NCI-H2196 (cell line): Measurements from ENCODE around the gene JMJD6.
"Not testable (repeated sequence)": the region's sequence is repeated elsewhere in the genome, so short reads cannot be mapped to it uniquely, and the experiment has no call there.

ENCODE experiments used
- DNase-seq: peaks from one replicate; lab custom pipeline; 2025; ENCODE audit not compliant: unreplicated experiment; lab: John Stamatoyannopoulos, UW

Gene JMJD6

DNA sequence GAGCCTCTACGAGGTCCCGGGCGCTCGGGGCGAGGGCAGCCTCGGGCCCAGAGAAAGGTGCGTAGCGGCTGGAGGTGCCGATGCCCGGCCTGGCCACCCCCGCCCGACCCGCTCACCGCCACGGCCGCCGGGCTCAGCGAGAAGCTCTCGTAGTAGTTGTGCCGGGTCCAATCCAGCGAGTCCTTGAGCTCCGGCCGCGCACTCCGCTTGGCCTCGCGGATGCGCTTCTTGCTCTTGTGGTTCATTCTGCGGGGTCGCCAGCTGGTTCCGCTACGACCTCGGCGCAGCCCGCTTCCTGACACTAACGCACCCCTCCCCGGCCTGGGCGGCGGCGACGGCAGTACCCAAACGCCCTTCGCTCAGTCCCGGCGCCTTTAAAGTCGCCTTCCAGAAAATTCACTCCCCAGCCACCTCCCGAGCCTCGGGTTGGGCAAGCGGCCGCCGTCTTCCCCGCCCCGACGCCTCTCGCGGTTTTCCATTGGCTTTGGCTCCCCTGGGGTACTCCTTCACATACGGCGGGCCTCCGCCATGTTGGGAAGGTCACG is at the start of gene JMJD6:
Gene JMJD6 (minus strand): TSS at position 376 of the 545 bp plus-strand sequence. CDS start 131 bp downstream, at position 245.
- DNase-seq = peak; percentile 98

DNA sequence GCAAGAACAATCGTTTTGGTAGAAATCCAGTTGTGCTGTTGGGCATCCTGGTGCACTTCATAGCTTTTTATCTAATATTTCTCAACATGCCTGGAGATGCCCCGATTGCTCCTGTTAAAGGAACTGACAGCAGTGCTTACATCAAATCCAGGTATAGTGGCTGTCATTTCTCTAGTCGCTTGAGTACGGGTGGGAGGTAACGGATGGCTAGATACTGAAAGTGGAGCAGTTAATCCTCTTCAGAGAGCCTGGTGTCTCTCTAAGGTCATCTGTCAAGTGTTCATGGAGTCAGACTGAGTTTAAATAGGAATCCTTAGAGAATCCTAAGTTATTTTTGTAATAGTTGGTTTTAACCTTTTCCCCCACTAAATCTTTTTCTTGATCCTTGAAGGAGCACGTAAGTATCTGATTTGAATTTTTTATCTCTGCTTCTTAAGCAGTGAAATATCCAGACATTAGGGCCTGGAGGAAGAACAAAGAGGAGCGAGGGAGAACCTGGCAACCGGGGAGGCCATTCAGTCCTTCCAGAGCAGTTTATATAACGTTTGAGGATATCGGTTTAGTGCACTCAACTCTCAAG is 48.7 kb upstream of the JMJD6 start:
- no peak for DNase-seq

DNA sequence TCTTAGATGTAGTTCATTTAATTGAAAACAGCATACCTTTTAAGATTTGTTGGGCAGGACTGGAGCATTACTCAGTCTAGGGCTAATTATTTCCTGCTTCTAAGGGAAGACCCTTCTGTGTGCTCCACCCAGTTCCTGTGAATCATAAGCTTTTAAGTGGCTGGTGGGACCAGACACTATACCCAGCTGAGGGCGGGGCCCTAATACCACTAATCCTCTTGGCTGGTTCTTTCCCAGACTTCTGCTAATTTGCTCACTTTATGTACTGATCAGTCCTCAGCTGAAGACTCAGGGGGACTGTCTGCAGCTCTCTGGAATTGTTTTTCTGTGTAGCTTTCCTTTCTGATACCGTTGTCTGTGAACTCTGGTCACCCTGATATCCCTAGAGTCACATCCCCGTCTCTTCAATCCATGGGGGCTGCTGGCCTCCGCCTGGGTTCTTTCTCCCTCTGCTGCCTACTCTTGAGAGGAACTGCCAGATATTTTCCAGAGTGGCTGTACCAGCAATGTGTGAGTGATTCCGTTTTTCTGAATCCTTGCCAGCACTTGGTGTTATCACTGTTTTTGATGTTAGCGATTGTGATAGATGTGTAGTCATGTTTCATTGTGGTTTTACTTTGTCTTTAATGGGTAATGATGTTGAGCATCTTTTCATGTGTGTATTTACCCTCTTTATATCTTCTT is 46.6 kb upstream of the JMJD6 start:
- DNase-seq = peak; percentile 65

DNA sequence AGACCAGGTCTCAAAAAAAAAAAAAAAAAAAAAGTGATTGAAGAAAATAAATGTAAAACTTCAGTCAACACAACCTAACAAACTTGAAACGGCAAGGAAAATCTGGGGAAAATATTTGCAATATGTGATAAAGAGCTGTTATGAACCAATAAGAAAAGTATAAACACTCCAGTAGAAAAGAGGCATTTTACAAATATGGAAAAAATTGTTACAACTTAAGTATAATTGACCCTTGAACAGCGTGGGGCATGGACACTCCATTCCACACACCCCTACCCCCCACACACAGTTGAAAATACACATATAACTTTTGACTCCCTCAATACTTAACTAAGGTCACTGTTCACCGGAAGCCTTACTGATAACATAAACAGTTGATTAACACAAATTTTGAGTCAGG is 32.2 kb upstream of the JMJD6 start:
- no peak for DNase-seq

DNA sequence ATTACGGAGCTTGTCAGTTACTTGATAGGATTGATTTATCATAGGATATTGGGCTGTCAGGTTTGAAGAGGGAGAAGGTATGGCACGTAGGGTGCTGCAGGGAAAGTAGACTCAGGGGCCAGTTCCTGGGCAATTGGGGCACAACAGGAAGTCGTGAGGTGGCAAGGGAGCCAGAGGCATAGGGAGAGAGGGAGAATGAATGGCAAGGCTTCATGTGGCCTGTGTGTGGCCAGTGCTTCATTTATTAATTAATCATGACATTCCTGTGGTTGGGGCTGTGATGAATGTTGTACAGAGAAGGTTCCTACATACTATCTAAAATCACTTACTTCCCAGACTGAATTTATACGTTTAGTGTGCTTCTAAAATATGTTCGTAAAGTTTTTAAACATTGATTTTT is 30.9 kb upstream of the JMJD6 start:
- DNase-seq = no peak

DNA sequence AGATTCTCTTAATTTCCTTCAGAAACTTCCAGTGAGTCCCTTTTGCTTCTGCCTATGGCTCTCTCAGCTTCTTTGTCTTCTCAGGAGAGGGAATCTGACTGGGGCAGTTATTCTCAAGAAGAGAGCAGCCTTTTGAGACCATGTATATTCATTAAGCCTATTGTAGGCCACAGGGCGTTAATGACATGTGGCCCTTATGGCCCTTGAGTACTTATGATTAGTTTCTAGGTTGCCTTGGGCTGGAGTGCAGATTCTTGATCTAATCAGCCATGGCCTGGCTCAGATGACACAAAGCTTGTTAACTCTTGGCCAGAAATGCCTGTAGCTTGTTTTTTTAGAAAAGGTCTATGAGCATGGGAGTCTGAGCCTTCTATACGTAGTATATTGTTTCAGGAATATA is 28.9 kb upstream of the JMJD6 start:
- no peak for DNase-seq

DNA sequence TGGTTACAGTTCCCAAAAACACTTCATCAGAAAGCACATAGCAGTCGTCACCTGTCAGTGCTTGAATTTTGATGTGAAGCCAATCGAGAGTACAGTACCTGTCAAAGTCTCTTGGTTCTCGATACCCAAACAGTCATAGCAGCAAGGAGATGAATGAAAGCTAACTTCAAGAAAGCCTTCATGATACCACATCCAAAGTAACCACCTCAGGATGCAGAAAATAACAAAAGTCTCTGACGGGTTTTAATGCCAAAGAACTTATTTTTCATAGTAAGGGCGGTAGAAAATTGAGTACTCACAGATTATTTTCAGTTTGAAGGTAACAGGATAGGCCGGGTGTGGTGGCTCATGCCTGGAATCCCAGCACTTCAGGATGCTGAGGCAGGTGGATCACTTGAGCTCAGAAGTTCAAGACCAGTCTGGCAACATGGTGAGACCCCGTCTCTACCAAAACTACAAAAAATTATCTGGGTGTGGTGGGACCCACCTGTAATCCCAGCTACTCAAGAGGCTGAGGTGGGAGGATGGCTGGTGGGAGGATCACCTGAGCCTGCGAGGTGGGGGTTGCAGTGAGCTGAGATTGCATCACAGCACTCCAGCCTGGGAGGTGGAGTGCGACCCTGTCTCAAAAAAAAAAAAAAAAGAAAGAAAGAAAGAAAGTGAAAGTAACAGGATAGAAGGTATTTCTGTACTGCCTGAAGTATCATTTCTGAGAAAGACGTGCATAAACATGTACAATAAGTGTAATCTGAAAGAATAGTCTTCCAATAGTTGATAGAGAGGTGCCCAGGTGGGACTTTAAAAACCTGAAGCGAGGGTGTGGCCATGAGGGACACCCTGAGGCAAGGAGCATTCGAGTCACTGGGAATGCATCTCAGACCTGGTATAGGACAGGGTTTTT is 26.9 kb upstream of the JMJD6 start:
- no peak for DNase-seq

DNA sequence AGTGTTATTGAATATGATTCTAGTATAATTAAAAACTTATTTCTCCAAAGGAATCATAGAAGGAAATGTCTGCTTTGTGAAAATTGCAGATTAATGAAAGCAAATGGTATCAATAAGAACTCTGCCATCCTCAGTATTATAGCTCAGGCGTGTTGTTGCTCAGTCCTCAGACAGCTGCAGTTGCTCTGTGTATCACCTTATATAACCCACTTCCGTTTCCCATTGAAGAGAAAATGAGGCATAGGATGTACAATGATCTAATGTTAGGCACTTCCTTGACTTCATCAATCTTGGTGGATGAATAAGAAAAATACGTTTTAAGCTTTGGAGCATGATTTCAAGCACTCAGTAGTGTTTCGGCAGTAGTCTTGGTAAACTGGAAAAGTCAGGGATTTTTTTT is 25.6 kb upstream of the JMJD6 start:
- DNase-seq = no peak

DNA sequence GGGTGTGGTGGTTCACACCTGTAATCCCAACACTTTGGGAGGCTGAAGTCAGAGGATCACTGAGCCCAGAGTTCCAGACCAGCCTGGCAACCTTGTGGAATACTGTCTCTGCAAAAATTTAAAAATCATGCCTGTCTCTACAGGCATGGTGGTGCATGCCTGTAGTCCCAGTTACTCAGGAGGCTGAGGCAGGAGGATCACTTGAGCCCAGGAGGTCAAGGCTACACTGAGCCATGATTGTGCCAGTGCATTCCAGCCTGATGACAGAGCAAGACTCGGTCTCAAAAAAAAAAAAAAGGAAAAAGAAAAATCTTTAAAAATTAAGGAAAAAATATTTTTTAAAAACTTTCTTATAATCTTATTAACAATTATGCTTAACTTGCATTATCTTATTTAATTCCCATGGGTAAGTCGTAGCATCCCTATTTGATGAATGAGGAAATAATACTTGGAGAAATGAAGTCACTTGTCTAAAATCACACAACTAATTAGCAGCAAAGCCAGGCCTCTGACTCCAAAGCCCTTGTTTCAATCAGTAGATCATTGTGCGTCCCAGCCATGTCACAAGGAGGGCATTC is 25.1 kb upstream of the JMJD6 start:
- no peak for DNase-seq

DNA sequence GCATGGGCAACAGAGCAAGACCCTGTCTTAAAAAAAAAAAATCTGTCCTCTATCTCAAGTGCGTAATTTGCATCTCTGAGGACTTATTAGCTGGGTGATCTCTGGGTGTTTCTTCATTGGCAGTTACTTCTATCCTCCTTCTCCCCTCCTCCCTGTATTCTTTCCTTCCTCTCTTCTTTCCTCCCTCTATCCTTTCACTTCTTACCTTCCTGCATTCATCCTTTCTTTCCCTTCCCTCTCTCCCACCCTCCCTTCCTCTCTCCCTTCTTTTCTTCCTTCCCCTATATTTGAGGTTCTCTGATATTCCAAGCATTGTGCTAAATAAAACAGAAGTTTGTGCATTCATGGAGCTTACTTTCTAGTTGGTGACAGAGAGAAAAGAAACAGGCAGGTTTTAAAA is 22.3 kb upstream of the JMJD6 start:
- DNase-seq = no peak

DNA sequence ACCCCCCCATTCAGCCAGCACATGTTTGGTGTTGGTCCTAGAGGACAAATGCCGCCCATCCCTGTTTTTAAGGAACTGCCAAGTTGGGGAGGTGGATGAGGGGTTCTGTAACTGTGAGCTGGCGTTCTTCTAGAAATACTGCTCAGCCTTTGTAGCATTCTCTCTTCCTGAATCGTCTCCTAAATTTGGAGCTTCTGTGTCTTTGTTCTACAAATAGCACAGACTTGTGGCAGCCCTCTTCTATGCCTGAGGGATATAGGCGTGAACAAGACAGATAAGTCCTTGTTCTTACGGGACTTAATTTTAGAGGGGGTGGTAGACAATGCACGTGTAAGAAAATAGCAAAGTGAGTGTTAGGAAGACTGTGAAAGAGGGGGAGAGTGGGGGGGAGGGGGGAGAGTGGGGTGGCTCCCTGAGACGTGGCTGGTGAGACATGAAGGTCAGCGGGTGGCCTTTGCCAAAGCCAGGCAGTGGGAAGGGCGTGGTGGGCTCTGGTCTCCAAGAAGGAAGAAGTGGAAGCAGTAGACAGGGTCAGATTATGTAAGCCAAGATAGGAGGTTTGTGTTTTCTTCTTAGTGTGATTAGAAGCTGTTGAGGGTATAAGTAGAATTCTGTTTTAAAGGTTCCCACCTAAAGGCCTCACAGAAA is 21.4 kb upstream of the JMJD6 start:
- no peak for DNase-seq

DNA sequence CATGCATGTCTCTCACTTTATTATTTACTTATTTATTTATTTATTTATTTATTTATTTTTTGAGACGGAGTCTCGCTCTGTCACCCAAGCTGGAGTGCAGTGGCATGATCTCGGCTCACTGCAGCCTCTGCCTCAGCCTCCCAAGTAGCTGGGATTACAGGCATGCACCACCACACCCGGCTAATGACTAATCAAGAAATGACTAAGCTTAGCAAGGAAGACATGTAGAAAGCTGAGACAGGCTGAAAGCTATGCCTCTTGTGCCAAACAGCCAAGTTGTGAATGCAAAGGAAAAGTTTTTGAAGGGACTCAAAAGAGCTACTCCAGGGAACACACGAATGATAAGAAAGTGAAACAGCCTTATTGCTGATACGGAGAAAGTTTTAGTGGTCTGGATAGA is 19.4 kb upstream of the JMJD6 start:
- not testable (repeated sequence) for DNase-seq

DNA sequence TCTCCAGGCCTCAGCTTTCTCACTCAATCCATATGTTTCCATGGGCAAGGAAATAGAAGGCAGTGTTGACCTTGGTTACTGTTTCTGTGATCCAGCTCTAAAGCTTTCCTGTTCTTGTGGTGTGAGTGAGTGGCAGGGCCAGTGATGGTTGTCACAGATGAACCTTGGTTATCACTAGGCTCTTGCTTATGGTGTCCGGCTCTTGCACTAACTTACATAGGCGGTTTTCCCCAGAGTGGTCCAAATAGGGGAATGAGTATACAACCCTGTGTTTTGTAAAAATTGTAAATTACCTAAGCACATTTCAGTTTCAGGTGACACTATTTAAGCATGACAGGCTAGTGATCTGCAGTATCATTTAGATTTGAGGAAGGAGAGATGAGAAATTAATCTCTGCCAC is 18.3 kb upstream of the JMJD6 start:
- DNase-seq = no peak

DNA sequence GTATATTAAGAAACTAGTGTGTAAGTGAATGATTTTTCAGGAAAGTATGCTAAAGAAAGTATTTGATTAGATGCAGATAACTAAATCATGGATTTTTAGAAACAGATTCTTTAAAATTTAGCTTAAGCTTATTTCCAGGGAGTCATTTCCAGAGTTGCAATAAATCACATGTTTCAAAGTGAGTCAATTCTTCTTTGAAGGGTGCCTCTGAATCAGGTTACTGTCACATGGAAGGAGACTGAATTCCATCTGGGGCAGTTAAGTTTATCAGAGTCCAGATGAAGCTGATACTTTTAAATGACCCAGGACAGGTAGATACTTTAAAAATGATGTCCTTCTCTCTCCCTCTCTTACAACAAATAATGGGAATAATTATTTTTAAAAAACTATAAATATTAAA is 16.6 kb upstream of the JMJD6 start:
- no peak for DNase-seq

DNA sequence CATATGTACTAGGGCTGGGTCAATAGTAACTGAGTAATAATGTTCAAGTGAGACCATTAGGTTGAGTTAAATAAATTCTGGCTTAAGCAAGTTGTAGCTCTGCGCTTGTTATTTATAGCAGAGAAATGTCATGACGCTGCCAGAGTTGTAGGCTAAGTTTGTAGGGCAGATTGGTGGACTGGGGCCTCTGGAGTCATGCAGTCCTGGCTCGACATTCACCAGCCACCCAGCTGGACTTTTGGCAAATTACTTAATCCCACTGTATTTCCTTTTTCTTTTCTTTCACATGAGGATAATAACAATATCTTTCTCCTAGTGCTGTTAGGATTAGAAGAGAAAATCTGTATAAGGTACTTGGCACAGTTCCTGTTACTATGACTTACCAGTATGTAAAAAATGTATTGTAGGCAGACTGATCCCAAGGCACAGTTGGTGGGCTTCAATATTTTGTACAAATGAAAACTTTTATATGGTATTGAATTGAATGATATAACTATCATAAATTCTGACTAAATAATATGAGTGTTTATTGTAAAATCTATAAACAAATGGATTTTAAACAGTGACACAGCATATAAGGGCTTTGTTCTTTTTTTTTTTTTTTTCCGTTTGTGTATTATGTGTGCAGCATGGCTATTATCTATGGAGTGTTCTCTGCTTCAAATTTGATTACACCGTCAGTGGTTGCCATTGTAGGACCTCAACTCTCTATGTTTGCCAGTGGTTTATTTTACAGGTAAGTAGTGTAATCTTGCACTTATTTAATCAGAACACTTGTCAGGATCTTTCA is 14.1 kb upstream of the JMJD6 start:
- no peak for DNase-seq

DNA sequence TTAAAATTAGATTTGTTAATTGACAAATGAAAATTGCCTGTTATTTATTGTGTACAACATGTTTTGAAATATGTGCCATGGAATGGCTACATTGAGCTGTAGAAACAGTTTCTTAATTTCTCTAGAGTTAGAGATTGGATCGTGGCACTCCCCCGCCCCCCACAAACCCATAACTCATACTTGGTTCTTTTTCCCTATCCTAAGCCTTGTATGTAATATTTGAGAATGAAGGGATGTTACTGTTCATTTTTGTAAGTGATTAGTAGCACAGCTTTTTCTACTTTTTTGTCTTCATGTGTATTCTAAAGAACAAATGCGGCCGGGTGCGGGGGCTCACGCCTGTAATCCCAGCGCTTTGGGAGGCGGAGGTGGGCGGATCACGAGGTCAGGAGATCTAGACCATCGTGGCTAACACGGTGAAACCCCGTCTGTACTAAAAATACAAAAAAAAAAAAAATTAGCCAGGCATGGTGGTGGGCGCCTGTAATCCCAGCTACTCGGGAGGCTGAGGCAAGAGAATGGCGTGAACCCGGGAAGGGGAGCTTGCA is 13.2 kb upstream of the JMJD6 start:
- not testable (repeated sequence) for DNase-seq

DNA sequence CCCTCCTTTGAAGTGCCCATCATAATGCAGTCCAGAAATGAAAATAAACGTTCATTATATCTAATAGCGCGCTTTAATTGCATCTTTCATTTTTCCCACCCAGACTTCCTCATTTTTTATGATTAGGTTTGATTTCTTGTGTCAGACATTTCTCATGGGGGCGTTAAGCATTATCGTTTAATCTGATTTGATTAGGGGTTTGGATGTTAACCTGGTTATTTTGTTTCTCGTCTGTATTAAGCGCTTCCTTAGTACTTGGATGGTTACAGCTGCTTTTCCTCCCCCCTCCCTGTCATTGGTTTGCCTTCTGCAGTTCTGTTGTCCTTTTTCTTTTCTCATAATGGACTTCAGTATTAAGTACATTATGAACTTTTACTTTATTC is 12.1 kb upstream of the JMJD6 start:
- DNase-seq = no peak

DNA sequence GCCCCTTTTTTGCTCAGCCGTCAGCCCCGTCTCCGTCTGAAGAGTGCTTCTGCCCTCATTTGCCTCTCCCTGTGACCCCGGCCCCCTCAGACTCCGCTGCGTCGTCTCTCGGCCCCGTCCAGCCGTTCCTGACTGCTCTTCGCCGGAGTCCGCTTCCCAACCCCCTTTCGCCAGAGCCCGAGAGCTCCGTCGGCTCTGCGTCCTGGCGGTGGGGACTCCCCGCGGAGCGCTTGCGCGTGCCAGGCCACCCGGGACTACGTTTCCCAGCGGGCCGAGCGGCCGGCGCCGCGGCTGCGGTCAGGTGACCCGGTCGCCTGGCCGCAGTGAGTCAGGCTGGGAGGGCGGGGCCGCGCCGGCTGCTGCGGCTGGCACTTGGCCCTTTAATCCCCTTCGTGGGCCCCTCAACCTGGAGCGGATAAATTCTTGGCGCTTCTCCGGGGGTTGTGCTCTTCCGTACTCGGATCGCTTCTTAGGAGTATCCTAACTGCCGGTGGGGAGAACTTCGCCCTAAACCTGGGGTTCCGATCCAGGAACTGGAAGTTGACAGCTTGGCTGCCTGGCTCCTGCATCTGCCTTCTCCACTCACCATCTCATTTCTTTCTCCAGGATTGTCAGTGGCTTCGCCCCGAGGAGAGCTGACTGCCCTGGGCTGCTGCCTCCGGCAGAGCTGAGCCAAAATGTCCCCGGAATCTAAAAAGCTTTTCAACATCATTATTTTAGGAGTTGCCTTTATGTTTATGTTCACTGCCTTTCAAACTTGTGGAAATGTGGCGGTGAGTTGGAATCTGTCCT is 11.5 kb upstream of the JMJD6 start, which contains the start of gene MFSD11:
Gene MFSD11 (plus strand): TSS at position 444 of the 792 bp plus-strand sequence. CDS start 234 bp downstream, at position 678.
- peak; percentile 97 for DNase-seq
